HG03280 (cell line): ENCODE results near the gene DEFB131B.
"Not testable (repeated sequence)": the region's sequence is repeated elsewhere in the genome, so short reads cannot be mapped to it uniquely, and the experiment has no call there.

ENCODE experiments used
- ATAC-seq: cut with Tn5 transposase; IDR thresholded peaks from one replicate; pipeline ENCODE4 v1.9.1; 2021; ENCODE audit warnings: mild to moderate bottlenecking, moderate library complexity; ENCODE audit not compliant: unreplicated experiment

DEFB131B gene

GRCh38 chr11:71878059-71878458, at the start of gene DEFB131B:
TSS of gene DEFB131B (plus strand) at chr11:71878453. CDS start at chr11:71878453, 0 bp downstream.
- not testable (repeated sequence) for ATAC-seq

- ATAC-seq, result not testable (repeated sequence)
Measured at GRCh38 chr11:71829247-71829646, 49.0 kb upstream of the DEFB131B start.

GRCh38 chr11:71829686-71830085, 48.6 kb upstream of the DEFB131B start:
- ATAC-seq, result not testable (repeated sequence)

- not testable (repeated sequence) for ATAC-seq
Measured at GRCh38 chr11:71832811-71833210, 45.4 kb upstream of the DEFB131B start, which contains the start of gene DEFB108B. TSS of gene DEFB108B (plus strand) at chr11:71833200. CDS start at chr11:71833200, 0 bp downstream.

GRCh38 chr11:71842720-71843119, 35.5 kb upstream of the DEFB131B start:
- not testable (repeated sequence) for ATAC-seq

- ATAC-seq, result not testable (repeated sequence)
Measured at GRCh38 chr11:71843355-71843754, 34.9 kb upstream of the DEFB131B start.

GRCh38 chr11:71843858-71844257, 34.4 kb upstream of the DEFB131B start:
- no peak for ATAC-seq

GRCh38 chr11:71853895-71854294, 24.4 kb upstream of the DEFB131B start:
- ATAC-seq, result not testable (repeated sequence)

- not testable (repeated sequence) for ATAC-seq
Measured at GRCh38 chr11:71855880-71856279, 22.4 kb upstream of the DEFB131B start.

GRCh38 chr11:71860835-71861234, 17.4 kb upstream of the DEFB131B start:
- ATAC-seq, result not testable (repeated sequence)

- not testable (repeated sequence) for ATAC-seq
Measured at GRCh38 chr11:71863978-71864627, 14.2 kb upstream of the DEFB131B start.

GRCh38 chr11:71867209-71867608, 11.0 kb upstream of the DEFB131B start:
- ATAC-seq, result not testable (repeated sequence)

GRCh38 chr11:71869931-71870330, 8.3 kb upstream of the DEFB131B start:
- ATAC-seq, result not testable (repeated sequence)

GRCh38 chr11:71870661-71871060, 7.6 kb upstream of the DEFB131B start:
- not testable (repeated sequence) for ATAC-seq

- not testable (repeated sequence) for ATAC-seq
Measured at GRCh38 chr11:71876262-71876661, 2.0 kb upstream of the DEFB131B start.

- ATAC-seq, result not testable (repeated sequence)
Measured at GRCh38 chr11:71885806-71886205, 7.6 kb downstream of the DEFB131B start.

- ATAC-seq, result not testable (repeated sequence)
Measured at GRCh38 chr11:71888335-71889010, 10.2 kb downstream of the DEFB131B start.

GRCh38 chr11:71889181-71889872, 11.1 kb downstream of the DEFB131B start:
- ATAC-seq, result not testable (repeated sequence)

GRCh38 chr11:71895961-71896360, 17.7 kb downstream of the DEFB131B start:
- no peak for ATAC-seq

- not testable (repeated sequence) for ATAC-seq
Measured at GRCh38 chr11:71901137-71901536, 22.9 kb downstream of the DEFB131B start.

- no peak for ATAC-seq
Measured at GRCh38 chr11:71908218-71908617, 30.0 kb downstream of the DEFB131B start.
